ENCODE results near the gene RFPL3. TPM values are rescaled to one million over a fixed set of nuclear protein-coding genes. Genes with fewer than 3 reads are reported as not detected.

Gene RFPL3
- total and polyA plus RNA-seq, 10 of the 15 experiments (the other 5 are each of a cell fraction or from before 2014, with no cell fraction given), result not detected

GRCh38 chr22:32310777-32311176 is 46.9 kb upstream of the RFPL3 start:
- Histone ChIP-seq H3K4me2 (ENCODE audit: control insufficient read depth, insufficient read depth) (no peak overlapping the region), H3K79me2 (ENCODE audit: control insufficient read depth, insufficient read depth, low read length) (no peaks in the 10 kb centered on the region), H3K27ac (ENCODE audit: control insufficient read depth, insufficient read depth) (no peak overlapping the region), H3K4me3 (no peak overlapping the region), H4K20me1 (ENCODE audit: control insufficient read depth, insufficient read depth) (no peaks in the 10 kb centered on the region), H3K9me3 (replicated peaks; ENCODE audit: control insufficient read depth, insufficient read depth, low read length) (no peaks in the 10 kb centered on the region), H3K9ac (ENCODE audit: control insufficient read depth, insufficient read depth, low read length) (no peak overlapping the region), H3K36me3 (ENCODE audit: control insufficient read depth in 2 of 2, insufficient read depth in 2 of 2, low read length in 1 of 2) (no peaks in the 10 kb centered on the region), H3K4me1 (ENCODE audit: control insufficient read depth, insufficient read depth, low read length) (no peaks in the 10 kb centered on the region), H3K27me3 (replicated peaks in 1 of 2; ENCODE audit: control insufficient read depth in 2 of 2, insufficient read depth in 2 of 2, low read length in 1 of 2) (no peaks in the 10 kb centered on the region), H2AFZ (ENCODE audit: control insufficient read depth, low read depth, low read length) (no peak overlapping the region)
- ChIA-PET RAD21 (ENCODE audit: unreplicated experiment) (no interaction called here), SMC1A (ENCODE audit: uncharacterized antibody, unreplicated experiment) (no interaction called here), CTCF (interaction anchor here (1.0 kb wide), 1 partner anchor 11 kb away, joined by 3 read pairs; no protein-coding TSS in a partner anchor), POLR2A (no interaction called here)
- no TSS peak for BruUV-seq (replicated peaks)
- intact Hi-C loops (cut with micrococcal nuclease; ENCODE audit: unreplicated experiment), result no loop called here
- no peak for ATAC-seq
- DNase-seq (ENCODE audit: low read depth, low spot score), result no peak
- in situ Hi-C loops (cut with MboI), result no loop called here
- WGBS (ENCODE audit: insufficient coverage, insufficient replicate concordance, low lambda C conversion rate, missing lambda C conversion rate), result 2% methylated on average over 5 of the region's 5 CpGs
- FAIRE-seq, result no peak
- TF ChIP-seq MLLT1 (IDR thresholded peaks at IDR 0.05) (no peak), CEBPZ (IDR thresholded peaks at IDR 0.05; ENCODE audit: low read depth, low read length) (no peak), TARDBP (IDR thresholded peaks at IDR 0.05; ENCODE audit: borderline replicate concordance) (no peak), CTCF (IDR thresholded peaks at IDR 0.05 in 2 of 3, conservative IDR thresholded peaks at IDR 0.05 in 1 of 3; ENCODE audit: control insufficient read depth in 2 of 3, extremely low read depth in 1 of 3, insufficient read depth in 1 of 3, low read depth in 3 of 3, low read length in 3 of 3) (no peak), NRF1 (conservative IDR thresholded peaks at IDR 0.05; ENCODE audit: low read depth, low read length) (no peak)

Data from GM12878 (cell line).